ENCODE results near the gene MINDY3. TPM values are rescaled to one million over a fixed set of nuclear protein-coding genes. Genes with fewer than 3 reads are reported as not detected.
A peak's percentile ranks its signal among the peaks of the same experiment; 100 is the strongest.
"Not testable (repeated sequence)": the region's sequence is repeated elsewhere in the genome, so short reads cannot be mapped to it uniquely, and the experiment has no call there.

MINDY3 gene
- total RNA-seq, 1 donor from 2014 or later, result 30.8 TPM

DNA sequence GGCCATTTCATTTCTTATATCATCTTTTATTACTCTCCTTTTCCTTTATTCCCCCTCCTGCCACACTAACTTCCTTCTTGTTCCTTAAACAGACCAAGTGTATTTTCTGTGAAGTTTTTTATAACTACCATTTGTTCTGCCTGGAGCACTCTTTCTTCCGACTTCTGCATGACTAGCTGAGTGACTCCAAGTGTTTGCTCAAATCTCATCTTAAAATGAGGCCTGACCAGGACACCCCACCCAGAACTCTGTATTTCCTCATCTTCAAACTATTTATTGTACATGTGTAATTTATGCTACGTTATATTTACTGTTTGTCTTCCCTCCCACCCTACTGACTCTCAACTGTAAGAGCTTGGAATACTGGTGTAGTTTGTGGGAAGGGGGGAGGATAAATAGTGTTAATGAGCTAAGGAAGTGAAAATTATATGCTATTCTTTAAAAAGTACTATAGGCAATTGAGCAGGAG is 3.2 kb downstream of the MINDY3 start:
- no peak for DNase-seq (ENCODE audit: low spot score)

DNA sequence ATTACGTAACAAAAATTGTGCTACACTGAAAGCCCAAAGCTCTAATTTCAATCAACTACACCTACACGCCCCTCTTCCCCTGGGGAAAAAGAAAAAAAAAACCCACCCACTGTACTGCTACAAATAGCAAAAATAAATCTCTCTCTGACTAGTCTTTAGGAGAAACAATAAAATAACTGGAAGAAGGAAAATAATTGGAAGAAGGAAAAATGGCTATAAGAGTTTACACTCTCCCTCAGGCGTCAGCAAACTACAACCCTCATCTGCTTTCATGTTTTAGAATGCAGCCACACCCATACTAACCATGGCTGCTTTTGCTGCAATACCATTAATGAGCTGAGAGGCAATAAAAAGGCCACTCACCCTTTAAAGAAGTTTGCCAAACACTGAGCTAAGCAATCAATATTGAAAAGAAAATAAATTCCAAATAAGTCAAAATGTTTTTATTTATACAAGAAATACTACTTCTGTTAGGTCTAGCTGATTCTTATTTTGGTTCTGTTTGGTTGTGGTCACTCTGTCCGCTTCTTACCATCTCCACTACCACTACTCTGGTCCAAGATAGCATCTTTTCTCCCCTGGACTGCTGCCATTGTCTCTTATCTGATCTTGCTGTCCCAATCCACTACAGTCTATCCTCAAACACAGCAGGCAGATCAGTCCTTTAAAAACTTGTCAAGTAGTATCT is 3.8 kb downstream of the MINDY3 start:
- no peak for DNase-seq (ENCODE audit: low spot score)

DNA sequence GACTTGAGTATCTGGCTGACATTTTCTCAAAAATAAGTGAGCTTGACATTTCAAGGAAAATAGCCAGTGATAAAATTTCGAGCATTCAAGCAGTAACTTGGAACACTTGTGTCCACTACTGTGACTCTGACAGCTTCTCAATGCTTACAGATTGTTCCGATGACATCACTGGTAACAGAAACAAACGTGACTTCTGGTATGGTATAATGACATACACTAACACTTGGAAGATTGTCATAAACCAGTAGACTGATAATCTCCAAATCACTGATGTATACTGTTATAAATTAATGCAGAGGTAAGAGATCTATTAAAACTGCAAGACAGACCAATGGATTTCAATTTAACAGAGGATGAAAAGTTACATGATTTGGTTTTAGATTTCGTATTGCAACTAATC is 6.5 kb downstream of the MINDY3 start:
- DNase-seq (ENCODE audit: low spot score), result no peak

DNA sequence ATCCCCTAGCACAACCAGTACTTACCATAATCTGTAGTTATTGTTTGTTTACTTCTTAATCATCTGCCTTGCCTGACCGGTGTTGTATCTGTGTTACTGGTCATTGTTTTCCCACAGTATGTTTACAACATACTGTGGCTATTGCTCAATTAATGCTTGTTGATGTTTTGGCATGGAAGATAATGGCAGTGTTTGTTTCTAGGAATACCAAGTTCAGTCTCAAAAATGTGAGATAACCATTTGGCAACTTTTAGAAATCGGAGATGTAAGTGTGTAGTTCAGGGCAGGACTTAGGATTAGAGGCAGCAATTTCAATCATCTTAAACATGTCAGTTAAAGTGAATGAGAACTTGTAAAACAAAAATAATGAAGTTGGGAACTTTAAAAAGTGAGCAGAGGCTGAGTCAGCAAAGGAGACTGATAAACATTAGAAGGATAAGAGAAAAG is 8.2 kb downstream of the MINDY3 start:
- DNase-seq (ENCODE audit: low spot score), result no peak

DNA sequence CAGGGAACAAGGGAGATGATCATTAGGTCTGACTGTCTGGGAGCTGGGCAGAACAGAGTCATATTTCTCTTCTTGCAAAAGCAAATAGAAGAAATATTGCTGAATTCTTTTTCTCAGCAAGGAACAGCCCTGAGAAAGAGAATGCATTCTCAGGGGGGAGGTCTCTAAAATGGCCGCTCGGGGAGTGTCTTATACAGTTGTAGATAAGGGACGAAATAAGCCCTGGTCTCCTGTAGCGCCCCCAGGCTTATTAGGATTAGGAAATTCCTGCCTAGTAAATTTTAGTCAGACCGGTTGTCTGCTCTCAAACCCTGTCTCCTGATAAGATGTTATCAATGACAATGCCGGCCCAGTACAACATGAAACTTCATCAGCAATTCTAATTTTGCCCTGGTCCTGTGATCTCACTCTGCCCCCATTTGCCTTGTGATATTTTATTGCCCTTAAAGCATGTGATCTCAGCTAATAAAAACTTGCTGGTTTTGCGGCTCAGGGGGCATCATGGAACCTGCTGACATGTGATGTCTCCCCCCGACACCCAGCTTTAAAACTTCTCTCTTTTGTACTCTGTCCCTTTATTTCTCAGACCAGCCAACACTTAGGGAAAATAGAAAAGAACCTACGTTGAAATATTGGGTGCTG is 9.8 kb downstream of the MINDY3 start:
- DNase-seq (ENCODE audit: low spot score), result not testable (repeated sequence)

DNA sequence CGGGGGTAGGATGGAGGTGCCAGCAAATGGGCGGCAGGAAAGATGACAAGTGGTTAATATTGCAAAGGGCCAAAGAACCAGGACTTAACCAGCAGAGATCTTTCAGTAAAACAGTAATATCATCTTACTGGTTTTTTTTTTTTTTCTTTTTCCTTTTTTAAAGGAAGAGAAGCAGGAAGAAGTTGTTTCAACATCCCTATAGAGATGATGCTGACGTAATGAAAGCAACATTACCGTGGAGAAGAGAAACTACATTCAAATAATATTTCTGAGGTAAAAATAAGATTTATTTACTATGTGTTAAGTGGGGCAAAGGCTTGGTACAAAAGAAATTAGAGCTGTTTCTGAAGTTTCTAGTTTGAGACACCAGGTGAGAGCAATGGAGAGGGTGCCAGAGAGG is 11.0 kb downstream of the MINDY3 start:
- no peak for DNase-seq (ENCODE audit: low spot score)

DNA sequence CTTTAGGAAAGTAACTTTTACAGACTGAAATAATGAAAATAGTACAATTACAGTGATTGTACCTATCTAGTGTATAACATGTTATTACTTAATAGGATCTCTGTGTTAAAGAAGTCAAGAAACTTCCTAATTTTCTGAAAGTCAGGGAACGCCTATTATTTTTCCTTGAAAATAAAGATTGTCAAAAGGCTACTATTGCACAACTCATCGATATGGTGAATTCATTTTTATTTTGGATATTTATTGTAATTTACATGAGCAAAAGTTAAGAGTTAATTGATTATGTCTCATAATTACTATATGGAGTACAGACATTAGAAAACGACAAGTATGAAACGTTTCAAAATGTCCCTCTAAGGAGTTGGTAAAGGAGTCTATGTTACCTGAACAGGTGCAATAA is 12.8 kb downstream of the MINDY3 start:
- no peak for DNase-seq (ENCODE audit: low spot score)

DNA sequence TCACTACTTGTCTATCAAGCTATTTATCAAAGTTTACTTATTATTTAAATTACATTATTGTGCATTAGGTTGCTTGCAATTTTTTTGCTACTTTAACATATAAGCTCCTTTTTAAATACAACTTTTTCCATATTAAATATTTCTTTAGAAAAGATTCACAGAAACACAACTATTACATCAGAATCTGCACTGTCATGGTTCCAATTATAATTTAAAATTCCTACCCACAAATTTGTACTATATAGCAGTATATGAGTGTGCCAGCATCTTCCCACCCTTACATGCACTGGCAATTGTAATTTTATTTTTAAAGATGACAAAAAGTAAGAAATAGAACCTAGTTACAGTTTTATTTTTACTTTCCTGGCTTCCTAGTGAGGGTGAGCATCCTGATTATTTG is 15.8 kb downstream of the MINDY3 start:
- DNase-seq (ENCODE audit: low spot score), result no peak

DNA sequence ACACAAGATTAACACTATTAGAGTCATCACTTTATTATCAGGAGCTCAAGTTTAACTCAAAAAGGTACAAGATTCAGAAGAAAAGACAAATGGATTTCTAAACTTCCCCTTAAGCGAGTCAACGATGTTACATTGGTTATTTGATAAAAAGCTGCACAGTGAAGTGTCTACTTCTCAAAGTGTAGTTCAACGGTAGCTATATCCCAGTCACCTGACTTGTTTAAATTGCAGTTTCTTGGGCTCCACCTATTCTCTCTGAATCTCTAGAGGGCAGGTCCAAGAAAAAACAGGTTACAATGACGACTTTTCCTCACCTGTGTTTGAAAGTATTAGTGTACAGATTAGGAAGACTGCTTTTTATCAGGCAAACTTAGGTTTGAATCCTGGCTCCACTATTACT is 16.6 kb downstream of the MINDY3 start:
- DNase-seq (ENCODE audit: low spot score), result no peak

DNA sequence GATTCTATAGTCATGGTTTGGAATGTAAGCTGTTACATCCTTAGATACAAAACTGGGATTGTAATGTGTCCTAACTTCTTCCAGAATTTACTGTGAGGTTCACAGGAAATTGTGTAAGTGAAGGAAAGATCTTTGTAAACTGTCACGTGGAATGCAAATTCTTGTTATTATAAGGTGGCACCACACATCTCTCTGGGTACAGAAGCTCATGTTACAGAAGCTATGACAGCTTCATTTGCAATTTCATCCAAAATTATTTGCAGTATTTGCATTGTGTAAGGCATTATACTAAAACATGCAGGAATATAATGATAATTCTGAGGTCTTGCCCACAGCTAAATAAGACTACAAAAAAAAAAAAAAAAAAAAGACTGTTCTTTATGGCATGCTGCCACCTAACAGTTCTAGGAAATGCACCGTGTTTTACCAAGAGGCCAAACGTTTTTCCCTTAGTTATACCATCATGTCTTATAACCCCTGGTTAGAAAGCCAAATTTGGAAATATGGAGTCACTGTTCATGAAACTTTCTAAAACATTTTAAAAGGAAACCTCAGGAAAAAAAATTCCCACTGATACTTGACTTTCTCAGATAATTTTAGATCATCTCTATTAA is 17.6 kb downstream of the MINDY3 start:
- DNase-seq (ENCODE audit: low spot score), result no peak

DNA sequence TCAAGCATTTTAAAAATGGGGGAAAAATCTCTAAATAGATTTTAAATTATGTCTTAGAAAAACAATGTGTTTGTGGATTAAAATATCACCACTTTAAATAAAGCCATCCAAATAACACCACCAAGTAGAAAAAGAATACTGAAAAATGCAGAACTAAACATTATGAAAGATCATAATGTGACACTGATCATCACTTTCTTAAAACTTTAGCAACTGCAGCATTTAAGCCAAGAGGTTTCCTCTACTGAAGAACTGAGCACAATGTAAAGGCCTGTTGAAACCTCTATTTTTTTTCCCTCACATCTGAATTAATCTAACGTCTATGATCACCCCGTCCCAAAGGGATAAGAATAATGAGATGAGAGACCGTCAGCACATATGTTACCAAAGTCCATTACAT is 18.6 kb downstream of the MINDY3 start:
- DNase-seq (ENCODE audit: low spot score), result no peak

DNA sequence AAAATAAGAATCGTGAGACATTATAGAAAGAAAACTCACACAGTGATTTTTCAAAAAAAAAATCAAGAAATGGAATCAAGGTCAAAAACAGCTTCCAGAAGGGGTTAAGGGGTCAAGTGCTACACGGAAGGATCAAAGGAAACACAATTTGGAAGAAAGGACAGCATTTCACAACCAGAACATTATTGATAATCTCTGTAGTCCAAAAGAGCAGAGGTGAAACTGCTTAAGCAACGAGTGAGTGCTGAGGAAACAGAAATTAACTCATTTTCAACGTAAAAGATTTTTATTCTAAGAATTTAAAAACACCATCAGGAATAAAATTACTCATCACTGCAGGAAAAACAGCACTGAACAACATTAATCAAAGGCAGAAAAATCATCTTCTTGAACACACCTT is 23.5 kb downstream of the MINDY3 start:
- no peak for DNase-seq (ENCODE audit: low spot score)

DNA sequence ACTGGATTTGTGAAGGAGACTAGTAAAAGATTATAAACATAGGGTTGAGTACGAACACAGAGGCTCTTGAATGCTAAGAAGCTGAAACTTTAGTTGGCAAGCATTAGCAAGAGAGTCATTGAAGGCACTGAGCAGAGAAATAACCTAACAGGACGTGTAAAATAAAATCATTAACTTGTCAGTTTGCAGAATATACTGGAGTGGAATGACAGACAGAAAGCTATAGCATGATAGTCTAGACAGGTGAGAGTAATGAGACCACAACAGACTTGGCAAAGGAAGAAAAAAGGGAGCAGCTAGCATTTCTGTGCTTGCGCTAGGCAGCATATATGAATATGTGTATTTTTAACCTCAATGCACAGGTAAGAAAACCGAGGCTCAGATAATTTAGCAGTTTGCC is 30.8 kb downstream of the MINDY3 start:
- DNase-seq (ENCODE audit: low spot score), result no peak

DNA sequence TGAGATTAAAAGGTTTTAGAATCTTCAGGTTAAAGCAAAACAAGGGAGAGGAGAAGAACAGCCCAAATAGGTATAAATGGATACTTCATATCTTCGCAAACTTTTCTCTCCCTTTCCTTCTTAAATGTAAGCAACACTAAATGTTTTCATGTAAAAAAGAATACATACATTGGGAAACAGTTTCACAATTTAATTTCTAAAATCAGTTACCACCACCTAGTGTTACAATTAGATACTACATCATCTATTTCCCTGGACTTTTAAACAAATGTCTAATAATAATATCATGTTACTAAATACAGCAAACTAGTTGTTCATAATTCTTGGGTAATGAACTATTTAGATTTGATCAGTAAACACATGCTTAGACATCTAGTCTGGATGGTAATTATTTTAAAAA is 35.8 kb downstream of the MINDY3 start:
- peak; percentile 16 for DNase-seq (ENCODE audit: low spot score)

DNA sequence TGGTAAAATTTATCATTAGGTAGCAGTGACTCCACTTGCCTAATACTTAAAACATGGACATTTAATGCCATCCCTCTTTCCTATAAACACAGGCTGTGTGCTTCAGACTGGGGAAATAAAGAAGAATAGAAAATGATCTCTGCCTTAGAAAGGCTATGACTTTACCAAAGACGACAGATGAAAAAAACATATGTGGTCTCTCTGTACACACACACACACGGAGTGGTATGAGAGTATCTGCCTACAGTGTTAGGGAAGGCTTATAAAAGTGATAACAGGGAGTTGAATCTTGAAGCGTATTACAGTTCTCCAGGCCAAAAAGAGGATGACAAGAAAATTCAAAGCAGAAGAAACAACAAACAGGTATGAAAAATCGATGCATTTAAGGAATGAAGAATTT is 38.2 kb downstream of the MINDY3 start:
- no peak for DNase-seq (ENCODE audit: low spot score)

DNA sequence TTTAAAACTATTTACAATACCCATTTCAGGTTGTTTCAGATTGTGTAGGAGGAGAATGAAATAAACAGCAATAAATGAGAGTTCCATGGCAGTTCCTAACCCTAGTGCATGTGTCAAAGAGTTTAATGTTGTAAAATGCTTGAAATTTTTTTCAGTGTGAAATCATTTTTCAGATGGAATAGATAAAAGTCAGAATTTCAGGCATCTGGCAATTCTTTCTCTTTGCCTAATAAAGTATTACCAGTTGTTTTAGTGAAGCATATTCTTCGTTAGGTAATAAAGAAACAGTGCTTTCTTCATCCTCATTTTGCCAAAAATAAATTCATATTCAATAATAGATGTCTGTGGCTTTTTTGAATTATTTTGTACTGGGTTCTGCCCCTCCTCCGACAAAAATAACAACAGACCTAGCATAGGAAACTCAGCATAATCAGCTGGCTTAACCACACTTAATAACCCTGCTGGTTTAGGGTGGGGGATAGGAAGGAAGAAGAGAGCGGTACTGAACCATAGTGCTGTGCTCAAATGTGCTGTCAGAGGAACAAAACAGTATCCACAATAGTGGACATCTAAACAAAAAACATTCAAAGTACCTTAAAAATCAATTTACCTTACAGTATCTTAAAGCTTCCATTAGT is 39.1 kb downstream of the MINDY3 start:
- no peak for DNase-seq (ENCODE audit: low spot score)

DNA sequence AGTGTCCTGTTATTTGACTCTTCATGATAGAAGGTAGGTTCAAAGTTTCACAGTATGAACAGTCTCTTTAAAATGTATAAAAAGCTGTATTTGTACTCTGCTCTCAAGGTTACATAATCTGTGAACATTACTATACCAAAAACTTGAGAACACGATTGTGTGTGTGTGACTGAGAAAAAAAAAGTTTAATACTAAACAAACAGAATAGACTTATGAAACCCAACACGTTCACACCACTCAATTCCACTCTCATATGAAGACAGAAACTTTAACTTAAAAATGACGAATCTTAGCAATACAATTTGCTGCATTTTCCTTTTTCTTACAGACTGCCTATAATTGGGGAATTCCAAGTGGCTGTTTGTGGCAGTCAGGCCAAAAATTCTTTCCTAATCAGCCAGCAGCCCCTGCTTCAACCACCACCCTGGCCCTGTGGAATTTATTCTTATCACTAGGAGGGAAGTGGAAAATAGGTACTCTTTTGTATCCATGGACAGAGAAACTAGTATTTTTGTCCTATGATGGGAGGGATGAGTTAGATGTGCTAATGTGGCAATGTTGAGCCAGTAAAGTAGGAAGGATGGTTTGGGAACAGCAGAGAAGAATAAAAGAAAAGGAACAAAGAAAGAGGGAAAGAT is 42.8 kb downstream of the MINDY3 start:
- no peak for DNase-seq (ENCODE audit: low spot score)

DNA sequence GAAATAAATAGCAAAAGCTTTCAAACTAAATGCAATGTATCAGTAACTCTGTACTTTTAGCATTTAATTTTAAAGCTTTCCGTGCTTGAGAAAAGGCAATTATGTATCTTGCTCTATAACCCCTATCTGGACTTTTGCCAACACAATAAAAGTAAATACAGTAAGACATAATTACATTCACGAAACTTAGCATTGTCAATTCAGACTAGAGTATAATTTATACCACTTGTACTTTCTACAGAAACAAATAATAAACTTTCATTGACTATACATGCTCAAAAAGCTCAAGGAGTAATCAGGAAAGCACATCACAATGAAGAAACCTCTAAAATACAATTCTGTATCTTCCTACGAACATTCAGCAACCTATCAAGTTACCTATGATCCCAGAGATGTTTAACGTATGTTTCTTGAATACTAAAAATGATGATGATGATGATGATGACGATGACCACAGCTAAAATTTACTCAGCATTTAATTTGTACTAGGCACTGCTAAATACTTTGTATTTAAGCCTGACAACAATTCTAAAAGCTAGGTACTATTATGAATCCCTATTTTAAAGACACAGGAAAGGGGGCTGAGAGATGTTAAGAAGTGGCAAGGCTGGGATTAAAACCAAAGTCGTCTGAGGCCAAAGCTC is 44.9 kb downstream of the MINDY3 start:
- DNase-seq (ENCODE audit: low spot score), result no peak

DNA sequence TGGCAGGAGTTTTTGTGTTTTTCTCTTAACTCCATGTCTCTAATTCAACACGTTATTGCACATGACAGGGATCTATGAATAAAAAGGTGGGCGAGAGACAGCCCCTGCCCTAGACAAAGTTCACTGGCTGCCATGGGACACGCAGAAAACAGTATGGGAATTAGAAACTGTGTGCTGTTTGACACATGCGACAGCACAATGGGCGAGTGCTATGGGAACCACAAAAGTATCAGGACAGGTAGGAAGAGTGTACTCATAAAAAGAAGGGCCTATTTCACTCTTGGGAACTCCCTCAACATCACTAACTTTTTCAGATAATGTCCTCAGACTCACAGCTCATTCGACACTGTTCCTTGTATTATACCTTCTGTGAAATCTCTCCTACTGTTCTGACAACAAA is 45.7 kb downstream of the MINDY3 start:
- no peak for DNase-seq (ENCODE audit: low spot score)

DNA sequence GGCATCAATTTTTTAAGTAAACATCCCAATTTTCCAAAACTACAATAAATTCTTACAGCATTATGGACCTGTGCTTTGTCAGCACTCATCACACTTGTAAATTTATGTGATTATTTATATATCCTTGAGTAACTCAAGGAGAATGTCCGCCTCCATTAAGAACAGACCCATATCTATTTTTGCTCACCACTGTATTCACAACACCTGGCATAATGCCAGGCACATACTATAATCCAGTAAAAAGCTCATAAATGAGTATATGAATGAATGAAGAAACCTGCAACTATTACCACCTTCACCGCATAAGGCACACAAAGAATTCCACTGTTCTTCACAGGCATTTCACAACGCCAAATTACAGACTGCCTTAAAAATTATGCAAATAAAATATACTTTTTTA is 46.9 kb downstream of the MINDY3 start:
- no peak for DNase-seq (ENCODE audit: low spot score)

DNA sequence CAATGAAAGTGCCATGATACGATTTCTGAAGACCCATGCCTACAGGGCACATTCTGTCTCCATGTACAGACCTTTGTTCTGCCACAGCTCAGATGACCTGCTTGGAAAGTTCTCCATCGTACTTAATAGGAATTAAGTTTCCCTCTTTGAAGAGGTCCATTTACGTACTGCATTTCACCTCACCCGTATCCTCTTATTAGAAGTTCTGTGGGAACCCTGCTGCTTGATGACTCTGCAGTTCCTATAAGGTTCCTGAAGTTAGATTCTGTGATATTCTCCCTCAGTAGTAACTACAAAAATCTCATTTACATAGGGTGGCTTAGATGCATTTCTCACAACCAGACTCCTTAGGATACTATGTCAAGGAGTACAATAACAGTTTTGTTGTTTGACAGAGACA is 50.9 kb downstream of the MINDY3 start:
- no peak for DNase-seq (ENCODE audit: low spot score)
